HG03139 (cell line): Measurements from ENCODE around the gene PPARA.
"Not testable (repeated sequence)": the region's sequence is repeated elsewhere in the genome, so short reads cannot be mapped to it uniquely, and the experiment has no call there.

ENCODE experiments used
- ATAC-seq: cut with Tn5 transposase; IDR thresholded peaks from one replicate; pipeline ENCODE4 v1.9.1; 2021; ENCODE audit not compliant: unreplicated experiment

The PPARA gene

DNA sequence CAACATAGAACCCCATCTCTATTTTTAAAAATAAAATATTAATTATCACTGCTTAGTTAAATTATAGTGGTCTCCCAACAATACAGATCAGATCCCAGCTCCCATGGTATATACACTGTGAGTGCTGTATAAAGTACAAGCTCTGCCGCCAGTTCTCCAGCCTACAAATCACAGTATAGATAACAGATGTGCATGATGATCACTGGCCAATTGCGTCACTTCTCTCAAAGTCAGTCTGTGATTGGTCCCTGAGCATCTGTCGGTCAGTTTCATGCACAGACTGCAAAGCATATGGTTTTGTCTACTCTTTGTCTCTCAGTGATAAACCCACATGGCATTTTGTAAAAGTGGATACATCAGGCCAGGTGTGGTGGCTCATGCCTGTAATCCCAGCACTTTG lies 15.7 kb downstream of the PPARA start:
- no peak for ATAC-seq

DNA sequence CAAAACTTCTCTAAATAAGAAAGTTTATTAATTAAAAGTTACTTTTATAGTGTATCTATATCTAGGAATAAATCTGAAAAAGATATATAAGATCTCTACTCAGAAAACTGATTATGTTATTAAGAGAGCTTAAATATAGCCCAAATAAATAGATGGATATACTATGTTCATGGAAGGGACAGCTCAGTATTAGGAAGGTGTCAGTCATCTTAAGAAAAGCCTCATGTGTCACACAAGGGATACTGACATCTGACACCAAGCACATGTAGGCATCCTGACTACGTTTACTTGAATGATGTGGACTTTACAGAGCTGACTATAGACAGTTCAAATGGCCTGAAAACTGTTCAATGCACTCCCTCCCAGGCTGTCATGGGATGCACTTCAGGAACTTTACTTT lies 19.3 kb downstream of the PPARA start:
- ATAC-seq: no peak

DNA sequence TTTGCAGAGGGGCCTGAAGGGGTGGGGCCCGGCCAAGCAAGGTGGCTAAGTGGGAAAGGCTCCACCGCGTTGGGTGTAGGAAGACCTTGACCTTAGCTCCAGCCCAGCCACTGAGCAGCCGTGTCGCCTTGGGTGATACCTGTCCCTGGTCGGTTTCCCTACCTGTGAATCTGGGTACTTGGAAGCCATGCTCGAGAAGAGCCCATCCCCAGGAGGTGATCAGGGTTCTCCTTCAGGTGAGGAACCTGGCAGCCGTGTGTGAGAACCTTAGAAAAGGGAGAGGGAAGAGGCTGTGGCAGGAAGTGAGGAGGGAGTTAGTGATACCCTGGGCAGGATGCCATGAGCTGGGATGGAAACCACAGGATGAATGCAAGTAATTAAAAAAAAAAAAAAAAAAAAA lies 21.6 kb downstream of the PPARA start:
- ATAC-seq: no peak

DNA sequence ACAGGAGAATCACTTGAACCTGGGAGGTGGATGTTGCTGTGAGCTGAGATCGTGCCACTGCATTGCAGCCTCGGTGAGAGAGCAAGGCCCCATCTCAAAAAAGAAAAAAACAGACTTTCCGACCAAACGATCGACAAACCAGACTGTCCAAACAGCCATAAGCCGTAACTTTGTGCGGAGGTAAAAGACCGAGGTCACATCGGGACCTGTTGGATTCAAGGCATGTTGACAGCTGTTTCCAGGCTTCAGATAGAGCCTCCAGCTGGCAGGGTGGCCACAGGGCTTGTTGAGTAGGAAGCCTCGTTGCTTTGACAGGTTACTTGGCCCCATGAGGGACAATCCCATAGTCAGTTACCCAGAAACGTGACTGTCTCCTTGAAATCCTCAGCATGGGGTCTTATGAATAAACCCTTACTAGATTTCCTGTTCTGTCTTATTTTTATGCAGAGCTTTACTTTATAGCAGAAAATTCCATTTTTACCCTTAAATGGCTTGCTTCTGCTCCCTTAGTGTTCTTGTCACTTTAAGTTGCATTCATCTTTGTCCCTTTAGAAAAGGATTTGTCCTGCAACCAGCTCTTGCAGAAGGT lies 22.3 kb downstream of the PPARA start:
- ATAC-seq: no peak

DNA sequence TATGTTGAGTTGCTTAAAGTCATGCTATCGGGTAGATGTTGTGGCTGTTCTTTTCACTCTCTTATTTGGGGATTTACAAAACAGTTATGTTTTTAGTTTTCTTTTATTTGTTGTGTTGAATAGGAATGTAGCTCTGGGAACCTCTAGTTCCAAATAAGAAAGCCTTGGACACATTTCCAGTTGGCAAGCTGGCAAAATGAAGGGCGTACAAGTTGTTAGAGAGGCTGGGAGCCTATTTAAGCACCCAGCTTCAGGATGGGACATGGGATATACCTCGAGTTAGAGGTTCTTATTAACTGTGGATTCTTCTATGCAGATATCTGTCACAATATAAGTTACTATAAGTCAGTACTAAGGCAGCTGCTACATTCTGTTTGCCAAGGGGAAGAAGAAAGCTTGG lies 22.8 kb downstream of the PPARA start:
- no peak for ATAC-seq

DNA sequence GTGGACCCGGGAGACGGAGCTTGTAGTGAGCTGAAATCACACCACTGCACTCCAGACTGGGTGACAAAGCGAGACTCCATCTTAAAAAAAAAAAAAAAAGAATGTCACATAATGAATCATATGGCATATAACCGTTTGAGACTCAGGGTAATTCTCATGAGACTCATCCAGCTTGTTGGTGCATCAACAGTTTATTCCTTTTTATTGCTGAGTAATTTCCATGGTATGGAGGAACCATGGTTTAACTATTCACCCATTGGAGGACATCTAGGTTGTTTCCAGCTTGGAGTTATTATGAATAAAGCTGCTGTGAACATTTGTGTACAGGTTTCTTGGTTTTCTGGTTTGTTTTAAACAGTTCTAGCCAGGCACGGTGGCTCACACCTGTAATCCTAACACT lies 25.3 kb downstream of the PPARA start:
- no peak for ATAC-seq

DNA sequence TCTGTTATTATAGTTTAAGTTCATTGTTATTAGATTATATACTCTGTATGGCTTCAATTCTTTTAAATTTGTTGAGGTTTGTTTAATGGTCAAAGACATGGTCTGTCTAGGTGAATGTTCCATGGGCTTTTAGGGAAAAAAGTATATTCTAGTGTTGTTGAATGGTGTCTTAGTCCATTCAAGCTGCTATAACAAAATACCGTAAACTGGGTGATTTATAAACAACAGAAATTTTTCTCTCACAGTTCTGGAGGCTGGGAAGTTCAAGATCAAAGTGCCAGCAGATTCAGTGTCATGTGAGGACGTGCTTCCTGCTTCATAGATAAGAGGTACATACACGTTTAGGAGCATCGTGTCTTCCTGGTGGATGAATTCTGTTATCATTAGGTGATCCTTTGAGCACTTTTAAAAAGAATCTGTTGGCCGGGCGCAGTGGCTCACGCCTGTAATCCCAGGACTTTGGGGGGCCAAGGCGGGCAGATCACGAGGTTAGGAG lies 26.2 kb downstream of the PPARA start:
- ATAC-seq: no peak

DNA sequence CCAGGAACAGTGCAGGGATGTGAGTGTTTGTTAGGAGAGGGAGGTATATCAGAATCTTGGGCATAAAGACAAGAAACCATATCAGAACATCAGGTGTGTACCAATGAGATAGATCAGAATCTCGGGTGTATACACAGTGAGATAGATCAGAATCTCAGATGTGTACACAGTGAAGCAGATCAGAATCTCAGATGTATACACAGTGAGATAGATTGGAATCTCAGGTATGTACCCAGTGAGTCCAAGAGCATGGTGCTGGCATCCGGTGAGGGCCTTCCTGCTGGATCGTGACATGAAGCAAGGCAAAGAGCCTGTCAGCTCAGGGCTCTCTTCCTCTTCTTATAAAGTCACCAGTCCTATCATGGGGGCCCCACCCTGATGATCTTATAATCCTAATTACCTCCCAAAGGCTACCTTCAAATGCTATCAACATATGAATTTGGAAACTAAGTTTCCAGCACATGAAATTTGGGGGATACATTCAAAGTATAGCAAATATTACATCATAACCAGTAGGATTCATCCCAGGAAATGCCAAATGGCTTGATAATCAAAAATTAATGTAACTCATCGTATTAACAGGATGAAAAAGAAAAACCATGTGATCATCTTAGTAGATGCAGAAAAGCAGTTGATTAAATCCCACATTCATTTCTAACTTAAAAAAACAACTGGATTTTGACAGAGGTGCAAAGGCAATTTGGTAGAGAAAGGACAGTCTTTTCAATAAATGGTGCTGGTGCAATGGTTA lies 28.6 kb downstream of the PPARA start:
- no peak for ATAC-seq

DNA sequence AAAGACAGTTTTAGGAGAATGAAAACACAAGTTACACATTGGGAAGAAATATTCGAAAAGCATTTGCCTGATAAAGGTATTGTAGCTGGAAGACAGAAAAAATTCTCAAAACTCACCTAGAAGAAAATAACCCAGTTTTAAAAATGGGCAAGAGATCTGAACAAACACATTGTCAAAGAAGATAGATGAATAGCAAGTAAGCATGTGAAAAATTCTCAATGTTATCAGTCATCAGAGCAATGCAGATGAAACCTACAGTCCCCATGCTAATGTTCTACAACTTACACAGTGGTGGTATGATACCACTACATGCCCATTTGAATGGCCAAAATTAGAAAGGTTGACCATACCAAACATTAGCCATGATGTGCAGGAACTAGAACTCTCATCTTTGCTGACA lies 29.4 kb downstream of the PPARA start:
- no peak for ATAC-seq

DNA sequence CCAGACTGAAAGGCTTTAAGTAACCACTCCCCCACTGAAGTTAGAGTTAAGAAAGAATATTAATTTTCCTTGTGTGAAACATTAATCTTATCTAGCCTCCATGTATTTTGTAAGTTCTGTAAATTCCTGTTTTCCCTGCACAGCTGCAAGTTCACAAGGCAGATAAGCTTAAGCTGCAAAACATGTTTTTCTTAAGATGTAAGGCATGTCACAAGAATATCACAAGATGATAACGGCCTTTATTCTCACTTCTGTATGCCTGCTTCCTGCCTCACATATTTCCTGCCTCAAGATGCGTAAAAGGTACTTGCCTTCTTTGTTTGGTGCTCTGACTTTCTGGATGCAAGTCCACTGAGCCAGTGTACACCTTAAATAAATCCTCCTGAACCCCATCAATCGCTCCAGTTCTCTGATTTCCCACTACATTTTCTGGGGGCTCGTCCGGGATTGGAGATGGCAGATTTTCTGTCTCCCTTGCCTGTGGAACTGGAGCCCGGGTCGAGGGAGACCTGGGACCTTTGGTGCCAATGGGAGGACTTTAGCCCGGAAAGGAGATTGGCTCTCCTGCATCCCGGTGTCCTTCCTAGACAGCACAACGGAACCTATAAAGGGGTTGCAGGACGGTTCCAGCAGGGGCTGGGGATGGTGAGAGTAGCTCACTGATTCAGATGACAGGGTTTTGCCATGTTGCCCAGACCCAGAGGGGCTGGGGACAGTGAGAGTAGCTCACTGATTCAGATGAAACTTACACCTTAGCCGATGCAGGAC lies 30.2 kb downstream of the PPARA start:
- no peak for ATAC-seq

DNA sequence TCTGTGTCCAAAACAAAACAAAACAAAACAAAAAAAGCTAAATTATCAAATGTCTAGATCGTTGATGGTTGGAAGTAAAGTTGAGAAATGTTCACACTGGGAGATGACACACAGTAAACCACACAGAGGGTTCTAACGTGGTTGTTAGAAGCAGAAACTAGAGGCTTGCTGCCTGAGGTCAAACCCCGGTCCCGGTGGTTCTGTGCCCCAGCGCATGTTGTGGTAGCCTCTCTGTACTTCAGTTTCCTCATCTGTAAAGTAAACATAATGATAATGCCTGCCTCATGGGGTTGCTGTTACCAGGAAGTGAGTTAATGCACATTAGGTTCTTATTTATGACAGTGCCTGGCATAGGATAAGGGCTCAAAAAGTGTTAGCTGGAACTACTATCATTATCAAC lies 33.4 kb downstream of the PPARA start:
- no peak for ATAC-seq

DNA sequence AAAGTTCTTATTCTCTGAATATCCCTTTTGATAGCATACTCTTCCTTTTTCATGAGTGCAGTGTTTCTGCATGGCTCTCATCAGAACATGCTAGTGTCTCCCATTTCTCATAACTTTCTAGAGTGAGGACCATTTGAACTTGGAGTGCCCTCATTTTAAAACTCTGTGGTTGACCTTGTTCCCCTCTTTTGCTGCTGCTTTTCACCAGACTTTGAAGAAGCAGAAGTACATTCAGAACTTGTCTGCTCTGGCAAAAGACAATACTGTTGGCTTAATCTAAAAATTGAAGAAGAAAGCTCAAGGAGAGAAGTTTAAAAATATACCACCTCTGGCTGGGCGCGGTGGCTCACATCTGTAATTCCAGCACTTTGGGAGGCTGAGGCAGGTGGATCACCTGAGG lies 35.0 kb downstream of the PPARA start:
- no peak for ATAC-seq

DNA sequence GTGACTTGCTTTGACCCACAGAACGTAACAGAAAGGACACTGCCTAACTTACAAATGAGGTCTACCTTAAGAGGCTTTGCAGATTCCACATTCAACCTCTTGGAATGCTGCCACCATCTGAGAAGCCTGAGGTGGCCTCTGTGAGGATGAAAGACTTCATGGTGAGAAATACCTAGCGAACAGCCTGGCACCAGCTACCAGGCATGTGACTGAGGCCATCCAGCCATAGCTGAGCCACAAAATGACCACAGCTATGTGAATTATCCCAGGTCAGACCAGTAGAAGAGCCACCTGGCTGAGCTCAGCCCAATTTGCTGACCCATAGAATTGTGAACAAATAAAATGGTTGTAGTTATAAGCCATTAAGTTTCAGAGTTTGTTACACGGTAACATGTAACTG lies 37.5 kb downstream of the PPARA start:
- ATAC-seq: no peak

DNA sequence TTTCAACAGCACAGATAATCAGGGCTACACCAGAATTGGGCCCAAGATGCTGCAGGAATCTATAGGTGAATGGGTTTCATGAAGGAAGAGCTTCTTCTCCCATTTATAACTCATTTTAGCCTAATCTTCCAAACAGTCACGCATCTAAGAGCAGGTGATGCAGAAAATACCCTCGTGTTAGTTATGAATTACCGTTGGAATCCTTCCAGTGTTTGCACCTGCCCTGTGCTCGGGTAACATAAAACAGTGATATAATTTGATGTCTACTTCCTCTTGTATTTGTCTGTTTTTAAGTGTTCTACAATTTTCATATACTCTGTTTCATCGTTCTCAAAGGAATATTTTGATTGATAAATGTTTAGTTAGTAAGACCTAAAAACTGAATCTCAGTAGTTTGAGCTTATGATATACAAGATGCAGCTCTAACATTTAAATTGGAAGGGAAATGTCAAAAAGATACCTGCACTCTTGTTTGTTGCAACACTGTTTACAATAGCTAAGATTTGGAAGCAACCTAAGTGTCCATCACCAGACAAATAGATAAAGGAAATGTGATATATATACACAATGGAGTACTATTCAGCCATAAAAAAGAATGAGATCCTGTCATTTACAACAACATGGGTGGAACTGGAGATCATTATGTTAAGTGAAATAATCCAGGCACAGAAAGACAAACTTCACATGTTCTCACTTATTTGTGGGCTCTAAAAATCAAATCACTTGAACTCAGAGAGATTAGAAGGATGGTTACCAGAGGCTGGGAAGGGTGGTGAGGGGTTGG lies 42.1 kb downstream of the PPARA start:
- no peak for ATAC-seq

DNA sequence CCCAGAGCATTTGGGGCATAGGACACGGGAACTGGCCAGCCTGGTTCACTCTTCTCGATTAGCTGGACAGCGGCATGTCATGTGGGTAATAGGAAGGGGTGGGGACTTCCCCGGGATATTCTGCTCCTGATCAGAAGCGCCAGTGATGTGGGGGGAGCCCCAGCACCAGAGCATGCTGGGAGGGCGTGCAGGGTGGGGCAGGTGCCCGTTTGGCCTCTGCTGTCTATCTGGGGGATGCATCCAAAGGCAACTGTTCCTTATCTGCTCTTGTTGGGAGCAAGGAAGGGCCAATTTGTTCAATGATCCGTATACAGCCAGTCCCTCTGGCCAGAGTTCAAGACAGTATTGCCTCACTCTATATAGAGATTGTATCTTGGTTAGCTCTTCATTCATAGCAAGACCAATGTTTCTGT lies 43.6 kb downstream of the PPARA start:
- ATAC-seq: no peak

DNA sequence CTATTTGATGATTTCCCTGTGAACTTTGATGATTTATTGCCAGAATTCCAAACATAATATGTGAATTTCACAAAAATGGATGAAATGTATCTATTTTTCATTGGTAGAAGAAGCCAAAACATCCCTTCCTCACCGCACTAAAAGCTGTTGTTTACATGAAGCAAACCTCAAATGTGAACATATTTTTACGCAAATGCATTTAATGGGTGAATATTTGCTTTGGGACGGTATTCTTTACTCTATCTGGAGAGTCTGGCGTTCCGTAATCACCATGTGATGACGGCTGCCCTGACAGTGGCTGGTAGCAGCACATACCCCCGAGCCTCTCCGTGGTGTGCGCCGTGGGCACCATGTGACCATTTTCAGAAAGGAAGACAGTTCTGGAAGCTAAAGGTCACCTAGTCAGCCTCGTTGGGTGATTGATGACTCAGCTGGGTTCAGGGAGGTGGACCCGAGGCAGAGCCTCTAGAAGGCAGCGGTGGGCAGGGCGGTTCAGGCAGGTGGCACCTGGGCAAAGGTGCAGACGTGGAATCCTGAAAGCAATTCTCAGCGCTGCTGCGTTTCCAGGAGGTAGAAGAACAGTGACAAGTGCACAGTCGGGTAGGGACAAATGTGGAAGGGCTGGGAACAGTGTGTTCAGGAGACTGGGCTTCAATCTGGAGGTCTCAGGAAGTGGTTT lies 45.3 kb downstream of the PPARA start:
- no peak for ATAC-seq

DNA sequence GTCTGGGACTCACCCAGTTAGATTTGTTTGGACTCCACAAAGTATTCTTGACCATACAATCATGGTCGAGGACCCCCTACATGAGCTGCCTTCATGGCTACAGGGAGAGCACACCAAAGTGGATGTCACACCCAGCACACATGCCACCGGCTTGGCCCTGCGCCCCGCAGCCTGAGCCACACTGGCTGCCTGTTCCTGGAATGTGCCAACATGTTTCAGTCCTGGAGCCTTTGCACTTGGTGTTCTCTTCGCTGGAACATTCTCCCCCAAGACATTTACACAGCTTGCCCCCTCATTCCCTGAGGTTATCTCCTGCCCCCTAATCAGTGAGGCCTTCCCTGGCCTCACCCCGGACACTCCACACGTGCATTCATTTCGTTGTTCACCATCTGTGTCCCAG lies 46.0 kb downstream of the PPARA start:
- no peak for ATAC-seq

DNA sequence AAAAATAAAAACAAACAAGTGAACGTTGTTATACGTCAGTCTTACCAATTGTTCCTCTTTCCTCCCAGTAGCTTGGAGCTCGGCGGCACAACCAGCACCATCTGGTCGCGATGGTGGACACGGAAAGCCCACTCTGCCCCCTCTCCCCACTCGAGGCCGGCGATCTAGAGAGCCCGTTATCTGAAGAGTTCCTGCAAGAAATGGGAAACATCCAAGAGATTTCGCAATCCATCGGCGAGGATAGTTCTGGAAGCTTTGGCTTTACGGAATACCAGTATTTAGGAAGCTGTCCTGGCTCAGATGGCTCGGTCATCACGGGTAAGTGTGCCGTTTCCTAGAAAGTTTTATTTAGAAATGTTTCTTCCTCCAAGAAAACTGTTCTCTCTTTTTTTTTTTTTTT lies 47.9 kb downstream of the PPARA start:
- no peak for ATAC-seq

DNA sequence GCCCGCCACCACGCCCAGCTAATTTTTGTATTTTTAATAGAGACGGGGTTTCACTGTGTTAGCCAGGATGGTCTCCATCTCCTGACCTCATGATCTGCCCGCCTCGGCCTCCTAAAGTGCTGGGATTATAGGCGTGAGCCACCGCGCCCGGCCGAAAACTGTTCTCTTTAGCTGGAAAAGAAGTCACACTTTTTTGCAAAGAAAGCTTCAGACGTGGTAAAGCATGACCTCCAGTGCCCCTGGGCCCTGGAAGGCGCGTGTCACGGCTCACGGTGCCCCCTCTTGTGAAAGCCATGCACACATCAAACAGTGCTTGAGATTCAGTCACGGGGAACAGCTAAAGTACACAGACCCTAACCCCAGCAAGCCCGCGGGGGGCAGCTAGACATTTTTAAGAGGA lies 48.5 kb downstream of the PPARA start:
- ATAC-seq: not testable (repeated sequence)

DNA sequence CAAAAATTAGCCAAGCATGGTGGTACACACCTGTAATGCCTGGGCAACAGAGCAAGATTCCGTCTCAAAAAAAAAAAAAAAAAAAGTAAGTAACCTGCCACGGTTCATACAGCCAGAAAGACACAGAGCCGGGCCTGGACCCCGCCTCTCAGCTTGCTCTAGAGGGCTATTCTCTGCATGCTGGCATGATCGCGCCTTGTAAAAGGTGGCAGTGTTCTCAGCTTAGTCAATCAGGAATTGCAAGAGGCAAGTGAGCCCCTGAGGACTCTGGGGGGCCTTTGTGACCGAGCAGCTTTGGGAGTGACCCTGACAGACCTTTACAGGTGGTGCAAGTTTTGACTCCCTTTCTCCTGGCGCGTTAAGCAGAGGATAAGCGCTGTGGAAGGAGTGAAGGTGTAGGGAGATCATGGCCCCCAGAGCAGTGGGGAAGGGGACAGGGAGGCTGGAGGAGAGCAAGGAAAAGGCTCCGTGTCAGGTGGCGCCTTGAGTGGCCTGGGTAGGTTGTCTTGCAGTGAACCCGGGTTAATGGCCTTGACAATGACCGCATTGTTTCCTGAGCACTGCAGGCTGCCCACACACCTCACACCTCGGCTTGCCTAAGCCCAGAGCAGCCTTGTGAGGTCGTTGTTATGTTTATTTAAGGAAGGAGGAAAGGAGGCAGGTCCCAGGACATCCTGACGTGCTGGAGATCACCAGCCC lies 50.9 kb downstream of the PPARA start:
- no peak for ATAC-seq
